ENCODE measurements around the gene TMCO1. TPM values are rescaled to one million over a fixed set of nuclear protein-coding genes. Genes with fewer than 3 reads are reported as not detected.

TMCO1 gene
- total RNA-seq, 1 donor from 2014 or later, result 43.0 TPM

DNA sequence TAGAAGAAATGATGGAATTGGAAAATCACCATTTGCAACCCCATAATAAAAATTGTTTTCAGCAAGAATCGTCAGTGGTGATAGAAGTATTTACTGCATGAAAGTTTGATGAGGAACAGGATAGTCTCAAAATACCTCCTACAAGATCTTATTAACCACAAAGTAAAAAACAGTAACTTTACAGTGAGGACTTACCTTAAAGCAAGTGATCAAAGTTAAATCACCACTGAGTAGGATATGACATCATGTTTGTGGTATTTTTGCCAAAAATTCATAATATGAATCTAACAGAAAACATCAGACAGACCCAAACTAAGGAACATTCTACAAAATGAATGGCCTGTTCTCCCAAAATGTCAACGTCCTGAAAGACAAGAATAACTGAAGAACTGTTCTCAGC, 90.2 kb downstream of the TMCO1 start:
- POLR2A ChIA-PET, result no interaction called here
- Mint-ChIP-seq H3K27me3 (no peaks in the 10 kb centered on the region), H3K27ac (no peak overlapping the region), H3K4me3 (no peak overlapping the region), H3K9me3 (no peaks in the 10 kb centered on the region), H3K36me3 (ENCODE audit: low read depth) (peaks cover 72% of the 10 kb centered on the region), H3K4me1 (no peaks in the 10 kb centered on the region)
- intact Hi-C loops (cut with micrococcal nuclease), result no loop called here
- DNase-seq (no peak), ATAC-seq (ENCODE audit: low read depth) (no peak)
- no peak for TF ChIP-seq CTCF (IDR thresholded peaks at IDR 0.05)
- CTCF ChIA-PET, result no interaction called here

Other genes starting within 250 kb of the TMCO1 start
- not detected in 2 replicates for gene LRRC52, start 224.9 kb downstream of the TMCO1 start, total RNA-seq
- gene MGST3, start 137.6 kb downstream of the TMCO1 start, total RNA-seq, result 31.3 and 33.4 TPM in 2 replicates
- 30.3 and 35.8 TPM in 2 replicates for gene ALDH9A1, start 70.3 kb downstream of the TMCO1 start, total RNA-seq
- 19.6 and 22.8 TPM in 2 replicates for gene UCK2, start 58.7 kb upstream of the TMCO1 start, total RNA-seq

Data from activated B cell treated with CpG ODN at 0.5 μM for 24 hours (primary cell).